IPS-20b (cell line): ENCODE data around the gene ENO1.
A peak's percentile ranks its signal among the peaks of the same experiment; 100 is the strongest.
"Not testable (repeated sequence)": the region's sequence is repeated elsewhere in the genome, so short reads cannot be mapped to it uniquely, and the experiment has no call there.

Experiments used
- H3K27ac ChIP-seq: one replicate; pipeline ENCODE4 v1.5.1; 2013; ENCODE audit warnings: low read length
- H3K27me3 ChIP-seq: 2 replicates; pipeline ENCODE4 v1.6.1; 2013; ENCODE audit warnings: mild to moderate bottlenecking, low read length, inconsistent platforms; ENCODE audit not compliant: insufficient read depth
- H3K36me3 ChIP-seq: 2 replicates; pipeline ENCODE4 v1.6.1; 2013; ENCODE audit warnings: low read depth, mild to moderate bottlenecking, inconsistent platforms, low read length, moderate library complexity; ENCODE audit not compliant: insufficient read depth
- H3K4me1 ChIP-seq: 2 replicates; pipeline ENCODE4 v1.6.1; 2013; ENCODE audit warnings: mild to moderate bottlenecking, control low read depth, inconsistent platforms, low read length, moderate library complexity; ENCODE audit not compliant: insufficient read depth
- H3K4me3 ChIP-seq: 2 replicates; pipeline ENCODE4 v1.5.1; 2013; ENCODE audit warnings: mild to moderate bottlenecking, low read length, inconsistent platforms
- H3K9ac ChIP-seq: 2 replicates; pipeline ENCODE4 v1.6.1; 2013; ENCODE audit warnings: low read depth, mild to moderate bottlenecking, inconsistent platforms, low read length, moderate library complexity
- H3K9me3 ChIP-seq: 2 replicates; pipeline ENCODE4 v1.6.1; 2013; ENCODE audit warnings: mild to moderate bottlenecking, low read depth, low read length, inconsistent platforms; ENCODE audit not compliant: insufficient read depth

ENO1 gene

GRCh38 chr1:8891401-8891800, 12.9 kb upstream of the ENO1 start:
- Histone ChIP-seq H3K4me3 (no peak overlapping the region), H3K27ac (no peak overlapping the region), H3K36me3 (no peaks in the 10 kb centered on the region), H3K9me3 (no peaks in the 10 kb centered on the region), H3K4me1 (no peaks in the 10 kb centered on the region), H3K27me3 (no peaks in the 10 kb centered on the region), H3K9ac (no peak overlapping the region)

DNA sequence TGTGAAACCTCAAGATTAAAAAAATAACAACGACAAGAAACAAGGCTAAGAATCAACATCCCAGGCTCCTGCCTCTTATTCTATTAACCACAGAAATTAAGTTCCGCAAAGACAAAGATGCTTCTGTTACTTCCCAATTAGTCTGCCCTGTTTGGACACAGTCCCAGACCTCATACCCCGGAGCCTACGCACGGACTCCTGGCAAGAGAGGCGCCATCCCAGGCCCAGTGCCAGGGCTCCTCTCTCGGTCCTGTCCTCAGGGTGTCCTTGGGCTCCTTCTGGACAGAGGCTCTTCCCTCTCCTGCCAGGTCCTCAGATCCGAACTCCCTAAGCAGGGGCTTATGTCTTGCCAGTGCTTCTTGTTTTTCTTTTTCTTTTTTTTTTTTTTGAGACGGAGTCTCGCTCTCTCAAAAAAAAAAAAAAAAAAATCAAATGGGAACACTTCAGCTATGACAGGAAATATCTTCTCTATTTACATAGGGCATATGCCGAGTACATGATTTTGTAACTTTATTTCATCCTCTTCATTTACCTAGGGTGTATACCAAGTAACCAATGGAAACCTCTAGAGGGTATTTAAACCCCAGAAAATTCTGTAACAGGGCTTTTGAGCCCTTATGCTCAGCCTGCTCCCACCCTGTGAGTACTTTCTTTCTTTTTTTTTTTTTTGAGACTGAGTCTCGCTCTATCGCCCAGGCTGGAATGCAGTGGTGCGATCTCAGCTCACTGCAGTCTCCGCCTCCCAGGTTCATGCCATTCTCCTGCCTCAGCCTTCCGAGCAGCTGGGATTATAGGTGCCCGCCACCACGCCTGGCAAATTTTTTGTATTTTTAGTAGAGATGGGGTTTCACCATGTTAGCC, 11.7 kb upstream of the ENO1 start:
- H3K9me3 ChIP-seq = no peaks in the 10 kb centered on the region
- no peaks in the 10 kb centered on the region for H3K4me1 ChIP-seq
- H3K9ac ChIP-seq = no peak overlapping the region
- peaks cover 2% of the 10 kb centered on the region; the same call in 1 of the 2 replicates for H3K27me3 ChIP-seq
- no peaks in the 10 kb centered on the region for H3K36me3 ChIP-seq
- no peak overlapping the region for H3K4me3 ChIP-seq
- no peak overlapping the region for H3K27ac ChIP-seq

DNA sequence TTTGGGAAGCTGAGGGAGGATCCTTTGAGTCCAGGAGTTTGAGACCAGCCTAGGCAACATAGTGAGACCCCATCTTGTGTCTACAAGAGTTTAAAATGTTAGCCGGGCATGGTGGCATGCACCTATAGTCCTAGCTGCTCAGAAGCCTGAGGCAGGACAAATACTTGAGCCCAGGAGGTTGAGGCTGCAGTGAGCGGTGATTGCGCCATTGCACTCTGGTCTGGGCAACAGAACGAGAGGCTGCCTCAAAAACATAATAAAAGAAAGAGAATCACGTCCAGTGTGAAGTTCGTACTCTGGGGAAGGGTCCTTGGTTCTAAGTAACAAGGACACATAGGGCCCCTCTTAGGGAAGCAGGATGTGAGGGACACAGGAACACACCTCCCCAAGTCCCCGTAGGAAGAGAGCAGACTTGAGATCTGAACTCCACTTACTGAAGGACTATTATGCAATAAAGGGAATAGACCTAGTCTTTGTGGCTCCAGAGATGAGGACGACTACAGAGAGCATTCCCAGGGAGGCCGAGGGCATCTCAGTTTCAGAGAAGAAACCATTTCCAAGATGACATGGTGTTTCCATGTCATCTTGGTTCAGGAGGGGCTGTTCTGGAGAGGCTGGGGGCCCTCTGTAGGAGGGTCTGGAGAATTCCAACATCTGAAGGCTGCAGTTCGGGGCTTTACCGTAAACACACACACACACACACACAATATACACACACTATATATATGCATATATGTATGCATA, 10.8 kb upstream of the ENO1 start:
- no peaks in the 10 kb centered on the region for H3K36me3 ChIP-seq
- H3K9me3 ChIP-seq = no peaks in the 10 kb centered on the region
- peaks cover 7% of the 10 kb centered on the region; the same call in 1 of the 2 replicates for H3K27me3 ChIP-seq
- no peak overlapping the region for H3K9ac ChIP-seq
- no peak overlapping the region for H3K27ac ChIP-seq
- H3K4me1 ChIP-seq = no peaks in the 10 kb centered on the region
- H3K4me3 ChIP-seq = no peak overlapping the region

- Histone ChIP-seq H3K36me3 (no peaks in the 10 kb centered on the region), H3K9ac (no peak overlapping the region)
Observed at GRCh38 chr1:8886589-8886988, 8.1 kb upstream of the ENO1 start.

GRCh38 chr1:8886031-8886524, 7.6 kb upstream of the ENO1 start:
- not testable (repeated sequence) for H3K4me3 ChIP-seq, H3K9ac ChIP-seq, H3K9me3 ChIP-seq, H3K36me3 ChIP-seq, H3K4me1 ChIP-seq, H3K27ac ChIP-seq
- H3K27me3 ChIP-seq = peaks cover 11% of the 10 kb centered on the region; the same call in 1 of the 2 replicates

More at GRCh38 chr1:8886589-8886988, 8.1 kb upstream of the ENO1 start:
- no peaks in the 10 kb centered on the region for H3K9me3 ChIP-seq
- peaks cover 7% of the 10 kb centered on the region; the same call in 1 of the 2 replicates for H3K27me3 ChIP-seq
- no peak overlapping the region for H3K27ac ChIP-seq
- H3K4me1 ChIP-seq = no peaks in the 10 kb centered on the region
- no peak overlapping the region for H3K4me3 ChIP-seq

DNA sequence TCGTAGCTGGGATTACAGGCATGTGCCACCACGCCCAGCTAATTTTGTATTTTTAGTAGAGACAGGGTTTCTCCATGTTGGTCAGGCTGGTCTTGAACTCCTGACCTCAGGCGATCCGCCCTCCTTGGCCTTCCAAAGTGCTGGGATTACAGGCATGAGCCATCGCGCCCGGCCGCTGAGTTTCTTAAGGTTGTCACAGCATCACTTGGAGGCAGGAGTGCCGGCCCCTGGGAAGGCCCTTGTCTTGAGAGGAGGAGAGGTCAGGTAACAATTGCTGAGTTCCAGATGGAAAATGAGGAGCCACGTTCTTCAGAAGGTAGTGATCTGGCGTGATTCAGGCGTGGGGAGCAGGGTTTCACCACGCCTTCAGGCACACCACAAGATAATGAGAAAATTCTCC, 5.6 kb upstream of the ENO1 start:
- not testable (repeated sequence) for H3K27ac ChIP-seq, H3K4me3 ChIP-seq, H3K9ac ChIP-seq, H3K36me3 ChIP-seq, H3K9me3 ChIP-seq
- H3K4me1 ChIP-seq = peaks cover 16% of the 10 kb centered on the region
- H3K27me3 ChIP-seq = peaks cover 11% of the 10 kb centered on the region; the same call in 1 of the 2 replicates

GRCh38 chr1:8883491-8883890, 5.0 kb upstream of the ENO1 start:
- Histone ChIP-seq H3K9me3 (no peaks in the 10 kb centered on the region), H3K27ac (no peak overlapping the region), H3K36me3 (no peaks in the 10 kb centered on the region), H3K4me3 (no peak overlapping the region), H3K27me3 (peaks cover 11% of the 10 kb centered on the region; the same call in 1 of the 2 replicates), H3K9ac (no peak overlapping the region), H3K4me1 (peaks cover 16% of the 10 kb centered on the region)

DNA sequence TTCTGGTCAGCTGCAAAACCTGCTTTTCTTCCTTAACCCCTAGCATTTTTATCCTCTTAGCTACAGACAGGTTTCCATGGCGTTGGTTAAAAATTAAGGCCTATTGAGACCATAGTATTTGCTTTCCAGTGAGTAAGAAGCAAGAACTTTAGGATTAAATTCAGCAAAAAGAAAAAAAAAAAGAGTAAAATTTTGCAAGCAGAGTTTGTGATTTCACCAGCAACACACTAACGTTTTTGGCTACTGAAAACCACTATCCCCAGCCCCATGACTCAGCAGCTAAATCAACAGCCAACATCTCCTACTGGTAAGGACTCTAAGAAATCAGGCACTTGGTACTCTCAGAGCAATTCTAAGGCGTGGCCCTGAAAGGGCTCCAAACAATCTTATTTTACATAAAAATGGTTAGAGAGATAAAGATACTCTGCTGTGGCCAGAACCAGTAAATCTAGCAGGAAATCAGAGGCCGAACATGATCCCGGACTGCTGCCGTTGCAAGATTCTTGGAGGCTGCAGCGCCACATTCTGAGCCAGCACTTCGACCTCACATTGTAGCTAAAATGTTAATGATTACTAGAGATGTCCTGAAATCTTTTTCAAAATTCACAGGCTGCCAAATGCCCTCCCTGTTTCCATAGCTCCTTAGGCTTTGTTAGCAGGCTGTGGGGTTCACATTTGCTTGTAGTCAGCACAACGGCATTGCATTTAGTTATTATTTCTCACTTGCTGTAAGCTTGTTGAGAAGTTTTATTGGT, 1.6 kb upstream of the ENO1 start:
- peaks cover 24% of the 10 kb centered on the region for H3K36me3 ChIP-seq
- peak overlapping the region; percentile 98; the same call in 1 of the 2 replicates for H3K9ac ChIP-seq
- H3K4me3 ChIP-seq = peak overlapping the region; percentile 93
- peaks cover 29% of the 10 kb centered on the region for H3K4me1 ChIP-seq
- no peak overlapping the region for H3K27ac ChIP-seq
- peaks cover 9% of the 10 kb centered on the region; the same call in 1 of the 2 replicates for H3K27me3 ChIP-seq
- H3K9me3 ChIP-seq = no peaks in the 10 kb centered on the region

GRCh38 chr1:8879464-8879921, 1.0 kb upstream of the ENO1 start:
- peak overlapping the region; percentile 98; the same call in 1 of the 2 replicates for H3K9ac ChIP-seq
- H3K4me1 ChIP-seq = peaks cover 35% of the 10 kb centered on the region
- H3K36me3 ChIP-seq = peaks cover 30% of the 10 kb centered on the region
- H3K9me3 ChIP-seq = no peaks in the 10 kb centered on the region
- H3K27me3 ChIP-seq = peaks cover 4% of the 10 kb centered on the region; the same call in 1 of the 2 replicates
- H3K4me3 ChIP-seq = peak overlapping the region; percentile 93
- no peak overlapping the region for H3K27ac ChIP-seq

DNA sequence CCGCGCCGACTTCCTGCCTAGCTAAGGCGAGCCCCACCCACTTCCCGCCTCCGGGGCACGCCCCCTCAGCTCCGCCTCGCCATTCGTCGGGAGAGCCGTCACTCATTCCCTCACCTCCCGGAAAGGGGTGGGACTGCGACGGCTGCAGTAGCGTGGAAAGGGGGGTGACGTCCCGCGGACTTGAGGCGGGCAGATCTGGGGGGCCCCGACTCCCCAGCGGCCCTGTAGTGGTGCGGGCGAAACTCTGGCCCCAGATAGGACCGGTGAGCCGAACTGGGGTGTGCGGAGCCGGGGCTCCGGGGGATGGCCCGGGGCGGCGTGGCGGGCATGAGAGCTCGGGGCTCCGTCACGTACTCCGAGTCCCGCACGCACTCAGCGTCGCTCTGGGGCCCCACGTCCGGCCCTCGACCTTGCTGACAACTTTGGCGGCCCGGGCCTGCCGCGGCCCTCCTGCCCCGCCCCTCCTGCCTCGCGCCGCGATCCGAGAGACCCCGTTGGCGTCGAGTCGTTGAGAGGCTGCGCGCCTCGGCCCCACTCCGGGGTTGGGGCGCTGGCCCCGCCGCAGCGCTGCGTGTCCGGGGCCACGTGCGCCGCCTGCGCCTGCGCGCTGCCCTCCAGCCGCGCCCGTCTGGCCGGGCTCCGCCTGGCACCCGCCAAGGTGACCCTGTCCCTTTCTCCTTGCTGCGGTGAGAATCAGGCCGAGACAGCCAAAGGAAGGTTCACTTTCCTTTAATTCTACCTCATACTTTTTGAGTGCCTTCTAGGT, 395 bp upstream of the ENO1 start:
- Histone ChIP-seq H3K9ac (peak overlapping the region; percentile 98; the same call in 1 of the 2 replicates), H3K9me3 (no peaks in the 10 kb centered on the region), H3K27me3 (peaks cover 4% of the 10 kb centered on the region; the same call in 1 of the 2 replicates), H3K4me3 (peak overlapping the region; percentile 93), H3K36me3 (peaks cover 36% of the 10 kb centered on the region), H3K4me1 (peaks cover 38% of the 10 kb centered on the region), H3K27ac (peak overlapping the region; percentile 77)
